SK-N-SH (cell line): ENCODE results near the gene POLE2.
A peak's percentile ranks its signal among the peaks of the same experiment; 100 is the strongest.

Experiments
- EZH2phosphoT487 ChIP-seq: fragments of 200-600 bp; sonication (generic); IDR thresholded peaks from 2 replicates; pipeline ENCODE4 v1.6.1; 2017; ENCODE audit warnings: low read depth, mixed run types, mild to moderate bottlenecking, antibody characterized with exemption, moderate library complexity, borderline replicate concordance
- JUND ChIP-seq: IDR thresholded peaks from 2 replicates; pipeline ENCODE4 v1.4.0; 2012
- MXI1 ChIP-seq: IDR thresholded peaks from 2 replicates; pipeline ENCODE4 v1.6.1; 2012; ENCODE audit warnings: mild to moderate bottlenecking, low read depth, low read length, improper control_type of control experiment
- NRF1 ChIP-seq: IDR thresholded peaks from 2 replicates; pipeline ENCODE4 v1.6.1; 2012; ENCODE audit warnings: low read depth, mild to moderate bottlenecking, low read length
- POLR2AphosphoS5 ChIP-seq: IDR thresholded peaks from 2 replicates; pipeline ENCODE4 v1.6.1; 2012; ENCODE audit warnings: low read depth, low read length
- TEAD4 ChIP-seq: IDR thresholded peaks from 2 replicates; pipeline ENCODE4 v1.4.0; 2012; ENCODE audit warnings: mild to moderate bottlenecking, borderline replicate concordance; ENCODE audit not compliant: insufficient read depth
- YY1 ChIP-seq: IDR thresholded peaks from 2 replicates; pipeline ENCODE4 v1.4.0; 2012; ENCODE audit warnings: low read depth, mild to moderate bottlenecking
- TF ChIP-seq, protein P1 (sequence below): fragments of 150-350 bp; IDR thresholded peaks from 2 replicates; pipeline ENCODE4 v1.6.1; 2017; ENCODE audit warnings: antibody characterized with exemption, low read length, low read depth, borderline replicate concordance
- TF ChIP-seq, protein P2 (sequence below): fragments of 200-600 bp; sonication (generic); IDR thresholded peaks from 2 replicates; pipeline ENCODE4 v1.6.1; 2017; ENCODE audit warnings: antibody characterized with exemption, mild to moderate bottlenecking, moderate library complexity

DNA sequence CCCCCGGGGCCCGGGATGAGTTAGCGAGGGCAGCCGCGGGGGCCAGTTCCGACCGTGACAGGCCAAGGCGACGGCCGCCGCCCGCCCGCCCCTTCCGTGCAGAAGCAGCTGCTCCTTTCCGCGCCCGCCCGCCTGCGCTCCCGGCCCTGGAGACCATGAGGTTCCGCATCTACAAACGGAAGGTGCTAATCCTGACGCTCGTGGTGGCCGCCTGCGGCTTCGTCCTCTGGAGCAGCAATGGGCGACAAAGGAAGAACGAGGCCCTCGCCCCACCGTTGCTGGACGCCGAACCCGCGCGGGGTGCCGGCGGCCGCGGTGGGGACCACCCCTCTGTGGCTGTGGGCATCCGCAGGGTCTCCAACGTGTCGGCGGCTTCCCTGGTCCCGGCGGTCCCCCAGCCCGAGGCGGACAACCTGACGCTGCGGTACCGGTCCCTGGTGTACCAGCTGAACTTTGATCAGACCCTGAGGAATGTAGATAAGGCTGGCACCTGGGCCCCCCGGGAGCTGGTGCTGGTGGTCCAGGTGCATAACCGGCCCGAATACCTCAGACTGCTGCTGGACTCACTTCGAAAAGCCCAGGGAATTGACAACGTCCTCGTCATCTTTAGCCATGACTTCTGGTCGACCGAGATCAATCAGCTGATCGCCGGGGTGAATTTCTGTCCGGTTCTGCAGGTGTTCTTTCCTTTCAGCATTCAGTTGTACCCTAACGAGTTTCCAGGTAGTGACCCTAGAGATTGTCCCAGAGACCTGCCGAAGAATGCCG, 66.7 kb downstream of the POLE2 start:
- no peak for TF ChIP-seq POLR2AphosphoS5
- TF ChIP-seq EZH2phosphoT487, result no peak
- no peak for TF ChIP-seq JUND
- TF ChIP-seq, protein P1, sequence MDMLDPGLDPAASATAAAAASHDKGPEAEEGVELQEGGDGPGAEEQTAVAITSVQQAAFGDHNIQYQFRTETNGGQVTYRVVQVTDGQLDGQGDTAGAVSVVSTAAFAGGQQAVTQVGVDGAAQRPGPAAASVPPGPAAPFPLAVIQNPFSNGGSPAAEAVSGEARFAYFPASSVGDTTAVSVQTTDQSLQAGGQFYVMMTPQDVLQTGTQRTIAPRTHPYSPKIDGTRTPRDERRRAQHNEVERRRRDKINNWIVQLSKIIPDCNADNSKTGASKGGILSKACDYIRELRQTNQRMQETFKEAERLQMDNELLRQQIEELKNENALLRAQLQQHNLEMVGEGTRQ, result no peak
- TF ChIP-seq MXI1, result no peak
- TF ChIP-seq, protein P2, sequence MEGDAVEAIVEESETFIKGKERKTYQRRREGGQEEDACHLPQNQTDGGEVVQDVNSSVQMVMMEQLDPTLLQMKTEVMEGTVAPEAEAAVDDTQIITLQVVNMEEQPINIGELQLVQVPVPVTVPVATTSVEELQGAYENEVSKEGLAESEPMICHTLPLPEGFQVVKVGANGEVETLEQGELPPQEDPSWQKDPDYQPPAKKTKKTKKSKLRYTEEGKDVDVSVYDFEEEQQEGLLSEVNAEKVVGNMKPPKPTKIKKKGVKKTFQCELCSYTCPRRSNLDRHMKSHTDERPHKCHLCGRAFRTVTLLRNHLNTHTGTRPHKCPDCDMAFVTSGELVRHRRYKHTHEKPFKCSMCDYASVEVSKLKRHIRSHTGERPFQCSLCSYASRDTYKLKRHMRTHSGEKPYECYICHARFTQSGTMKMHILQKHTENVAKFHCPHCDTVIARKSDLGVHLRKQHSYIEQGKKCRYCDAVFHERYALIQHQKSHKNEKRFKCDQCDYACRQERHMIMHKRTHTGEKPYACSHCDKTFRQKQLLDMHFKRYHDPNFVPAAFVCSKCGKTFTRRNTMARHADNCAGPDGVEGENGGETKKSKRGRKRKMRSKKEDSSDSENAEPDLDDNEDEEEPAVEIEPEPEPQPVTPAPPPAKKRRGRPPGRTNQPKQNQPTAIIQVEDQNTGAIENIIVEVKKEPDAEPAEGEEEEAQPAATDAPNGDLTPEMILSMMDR, result 0 out of 2 replicates have a peak, but pooled peaks have one; percentile 5
- no peak for TF ChIP-seq YY1
- no peak for TF ChIP-seq TEAD4
- TF ChIP-seq NRF1, result no peak
